H1 (cell line): ENCODE data around the gene SELENOF. TPM values are rescaled to one million over a fixed set of nuclear protein-coding genes. Genes with fewer than 3 reads are reported as not detected.
A peak's percentile ranks its signal among the peaks of the same experiment; 100 is the strongest.

ENCODE experiments used
- CTCF ChIA-PET: fragments of 300-600 bp; sonication (Branson Sonifier 250); formaldehyde crosslinking; loops from one replicate; lab custom pipeline; 2021; ENCODE audit not compliant: partially characterized antibody; lab: Charles Lee
- POLR2A ChIA-PET: fragments of 300-600 bp; sonication (Branson Sonifier 250); formaldehyde crosslinking; loops from one replicate; lab custom pipeline; 2021; ENCODE audit warnings: inconsistent platforms; ENCODE audit not compliant: partially characterized antibody; lab: Charles Lee
- DNase-seq, 2 experiments: peaks; one replicate each; pipeline versions ENCODE4 v3.0.0 to v3.0.0-alpha.2; 2010 to 2022; ENCODE audit warnings: low spot score in 2 of 2, low read depth in 1 of 2, mixed read lengths in 1 of 2
- FAIRE-seq: peaks from 2 replicates; lab custom pipeline; 2011; peaks lifted over from hg19 to GRCh38; lab: Jason Lieb, UNC
- H2AFZ ChIP-seq: 2 replicates; pipeline ENCODE4 v1.8.1; 2012; ENCODE audit warnings: low read length, inconsistent platforms
- H2AK5ac ChIP-seq: 2 replicates; pipeline ENCODE4 v1.6.1; 2013; ENCODE audit warnings: low read depth, low read length
- H2BK120ac ChIP-seq: replicated peaks from 2 replicates; pipeline ENCODE3; 2013; ENCODE audit warnings: low read depth, low read length, inconsistent platforms
- H2BK12ac ChIP-seq: 2 replicates; pipeline ENCODE4 v1.6.1; 2013; ENCODE audit warnings: low read depth, low read length
- H2BK15ac ChIP-seq: 2 replicates; pipeline ENCODE4 v1.6.1; 2013; ENCODE audit warnings: low read length
- H2BK20ac ChIP-seq: 2 replicates; pipeline ENCODE4 v1.6.1; 2013; ENCODE audit warnings: low read length
- H2BK5ac ChIP-seq: 2 replicates; pipeline ENCODE4 v1.6.1; 2013; ENCODE audit warnings: low read depth, low read length
- H3K14ac ChIP-seq: 2 replicates; pipeline ENCODE4 v1.6.1; 2013; ENCODE audit warnings: inconsistent platforms; ENCODE audit not compliant: insufficient read length
- H3K18ac ChIP-seq: 2 replicates; pipeline ENCODE4 v1.6.1; 2013; ENCODE audit warnings: low read length; ENCODE audit errors: extremely low read depth
- H3K23ac ChIP-seq: 2 replicates; pipeline ENCODE4 v1.6.1; 2013; ENCODE audit warnings: inconsistent platforms; ENCODE audit not compliant: insufficient read length
- H3K23me2 ChIP-seq: 2 replicates; pipeline ENCODE4 v1.6.1; 2013; ENCODE audit warnings: low read depth, low read length
- H3K27ac ChIP-seq: 2 replicates; pipeline ENCODE4 v1.6.1; 2011; ENCODE audit warnings: low read depth, low read length, inconsistent platforms
- H3K27me3 ChIP-seq, 4 experiments: replicated peaks in 1 of 4; 1 replicate in 1 of 4; 2 replicates in 3 of 4; pipeline versions ENCODE4 v1.6.1 to v1.8.1; 2011 to 2013; ENCODE audit warnings: low read length in 3 of 4, mild to moderate bottlenecking in 3 of 4, inconsistent platforms in 2 of 4, mixed read lengths in 2 of 4, moderate library complexity in 1 of 4; ENCODE audit not compliant: control insufficient read depth in 3 of 4, insufficient read depth in 3 of 4; ENCODE audit errors: extremely low read depth in 1 of 4
- H3K36me3 ChIP-seq, 4 experiments: 2 replicates each; pipeline versions ENCODE4 v1.6.1 to v1.8.1; 2011 to 2013; ENCODE audit warnings: mild to moderate bottlenecking in 4 of 4, low read length in 3 of 4, moderate library complexity in 2 of 4, control low read depth in 1 of 4, inconsistent platforms in 1 of 4; ENCODE audit not compliant: insufficient read depth in 4 of 4, control insufficient read depth in 2 of 4
- H3K4ac ChIP-seq: replicated peaks from 2 replicates; pipeline ENCODE3; 2013; ENCODE audit warnings: low read length, low read depth, mixed read lengths, inconsistent platforms; ENCODE audit not compliant: insufficient read length
- H3K4me1 ChIP-seq, 4 experiments: replicated peaks in 1 of 4; 1 replicate in 1 of 4; 2 replicates in 3 of 4; pipeline versions ENCODE4 v1.6.1 to v1.8.1; 2011 to 2013; ENCODE audit warnings: low read length in 3 of 4, inconsistent platforms in 2 of 4, mixed read lengths in 1 of 4; ENCODE audit not compliant: insufficient read depth in 4 of 4, control insufficient read depth in 3 of 4
- H3K4me2 ChIP-seq, 2 experiments: 2 replicates each; pipeline versions ENCODE4 v1.6.1 to v1.8.1; 2011 to 2013; ENCODE audit warnings: low read depth in 2 of 2, low read length in 2 of 2, control low read depth in 1 of 2, inconsistent platforms in 1 of 2, mild to moderate bottlenecking in 1 of 2; ENCODE audit not compliant: insufficient read depth in 1 of 2
- H3K4me3 ChIP-seq, 4 experiments: fragments of 200-600, 300-600 bp in 1 of 4; sonication (generic), shearing (Covaris generic), sonication (Bioruptor Twin) in 1 of 4; 2 replicates each; pipeline versions ENCODE4 v1.5.1 to v1.8.1; 2011 to 2016; ENCODE audit warnings: low read length in 4 of 4, low read depth in 3 of 4, control low read depth in 2 of 4, inconsistent platforms in 2 of 4, mild to moderate bottlenecking in 2 of 4, mixed read lengths in 1 of 4, moderate library complexity in 1 of 4; ENCODE audit not compliant: insufficient read depth in 2 of 4; ENCODE audit errors: extremely low read depth in 1 of 4
- H3K56ac ChIP-seq: replicated peaks from 2 replicates; pipeline ENCODE3; 2013; ENCODE audit warnings: low read depth, mild to moderate bottlenecking, mixed read lengths, low read length, inconsistent platforms; ENCODE audit not compliant: insufficient read length
- H3K79me1 ChIP-seq: 2 replicates; pipeline ENCODE4 v1.6.1; 2013; ENCODE audit warnings: low read depth, low read length, control low read depth
- H3K79me2 ChIP-seq, 2 experiments: 2 replicates each; pipeline versions ENCODE4 v1.6.1 to v1.8.1; 2012 to 2013; ENCODE audit warnings: low read length in 2 of 2, mild to moderate bottlenecking in 2 of 2, inconsistent platforms in 1 of 2; ENCODE audit not compliant: insufficient read depth in 2 of 2, control insufficient read depth in 1 of 2
- H3K9ac ChIP-seq, 4 experiments: replicated peaks in 1 of 4; 1 replicate in 1 of 4; 2 replicates in 3 of 4; pipeline versions ENCODE4 v1.6.1 to v1.8.1; 2011 to 2013; ENCODE audit warnings: low read depth in 3 of 4, low read length in 3 of 4, control low read depth in 2 of 4, mild to moderate bottlenecking in 2 of 4, moderate library complexity in 2 of 4, inconsistent platforms in 1 of 4; ENCODE audit errors: extremely low read depth in 1 of 4
- H3K9me3 ChIP-seq, 2 experiments: 2 replicates each; pipeline versions ENCODE4 v1.6.1 to v1.8.1; 2012 to 2013; ENCODE audit warnings: mild to moderate bottlenecking in 2 of 2, moderate library complexity in 2 of 2, control low read depth in 1 of 2, inconsistent platforms in 1 of 2, low read depth in 1 of 2, low read length in 1 of 2, mixed read lengths in 1 of 2; ENCODE audit not compliant: insufficient read depth in 2 of 2
- H4K20me1 ChIP-seq, 2 experiments: replicated peaks in 1 of 2; 2 replicates each; pipeline versions ENCODE3 to v1.8.1; 2011 to 2013; ENCODE audit warnings: inconsistent platforms in 2 of 2, low read length in 2 of 2, mild to moderate bottlenecking in 1 of 2; ENCODE audit not compliant: insufficient read depth in 2 of 2, control insufficient read depth in 1 of 2
- H4K5ac ChIP-seq: 2 replicates; pipeline ENCODE4 v1.6.1; 2013; ENCODE audit warnings: low read length, low read depth, mixed read lengths, inconsistent platforms; ENCODE audit not compliant: insufficient read length
- H4K8ac ChIP-seq: 2 replicates; pipeline ENCODE4 v1.8.0; 2013; ENCODE audit warnings: mild to moderate bottlenecking, moderate library complexity, low read length, inconsistent platforms; ENCODE audit not compliant: insufficient read depth; ENCODE audit errors: extremely low read depth
- H4K91ac ChIP-seq: replicated peaks from 2 replicates; pipeline ENCODE3; 2013; ENCODE audit warnings: low read length, mixed read lengths, inconsistent platforms; ENCODE audit not compliant: insufficient read length
- BCL11A ChIP-seq, 2 experiments: IDR thresholded peaks; one replicate each; pipeline ENCODE4 v1.6.1; 2011; ENCODE audit warnings: low read depth in 2 of 2, low read length in 2 of 2, mild to moderate bottlenecking in 2 of 2
- HDAC2 ChIP-seq, 2 experiments: fragments of 300-600 bp in 1 of 2; sonication (generic) in 1 of 2; IDR thresholded peaks; 2 replicates each; pipeline ENCODE4 v1.6.1; 2011 to 2012; ENCODE audit warnings: low read depth in 2 of 2, low read length in 2 of 2, mild to moderate bottlenecking in 2 of 2, moderate library complexity in 2 of 2, borderline replicate concordance in 1 of 2, inconsistent platforms in 1 of 2
- WGBS, 2 experiments: shearing (Covaris generic) in 1 of 2; methylation state at CpG; one replicate each; pipeline versions ENCODE4 v1.1.6 to v1.1.7; 2013 to 2015; ENCODE audit warnings: low lambda C conversion rate in 2 of 2, mixed read lengths in 2 of 2, inconsistent platforms in 1 of 2, low coverage in 1 of 2, missing lambda C conversion rate in 1 of 2; ENCODE audit not compliant: insufficient replicate concordance in 2 of 2, insufficient coverage in 1 of 2, insufficient read length in 1 of 2; ENCODE audit errors: extremely low coverage in 1 of 2, missing lambda C conversion rate in 1 of 2; 5-methylcytosine and 5-hydroxymethylcytosine counted together
- polyA plus RNA-seq, 7 experiments: library from polyadenylated mRNA; depleted of rRNA in 3 of 7; stranded (reverse) in 5 of 7; unstranded in 2 of 7; fragments of >200 nt in 5 of 7; fragments of 200-250 nt in 2 of 7; gene quantifications; 1 replicate in 5 of 7; 2 replicates in 1 of 7; 4 replicates in 1 of 7; pipeline versions ENCODE4 v1.2.1 to v1.2.3, GENCODE V29; 2011 to 2013; ENCODE audit warnings: missing spikeins in 2 of 7, mixed read lengths in 2 of 7
- total RNA-seq: library from RNA; stranded (reverse); fragmentation: NEBNext Ultra II Directional; extraction: Animal tissue kit (Norgen Biotek cat#: 25700); gene quantifications from 2 replicates; pipeline ENCODE4 v1.2.1, GENCODE V29; 2021
- TF ChIP-seq, protein P1 (sequence below): IDR thresholded peaks from 2 replicates; pipeline ENCODE4 v1.6.1; 2012; ENCODE audit warnings: inconsistent platforms

Gene SELENOF
- total and polyA plus RNA-seq, 2 of the 8 experiments (the other 6 are each of a cell fraction or from before 2014, with no cell fraction given) = 70.7 to 163 TPM

DNA sequence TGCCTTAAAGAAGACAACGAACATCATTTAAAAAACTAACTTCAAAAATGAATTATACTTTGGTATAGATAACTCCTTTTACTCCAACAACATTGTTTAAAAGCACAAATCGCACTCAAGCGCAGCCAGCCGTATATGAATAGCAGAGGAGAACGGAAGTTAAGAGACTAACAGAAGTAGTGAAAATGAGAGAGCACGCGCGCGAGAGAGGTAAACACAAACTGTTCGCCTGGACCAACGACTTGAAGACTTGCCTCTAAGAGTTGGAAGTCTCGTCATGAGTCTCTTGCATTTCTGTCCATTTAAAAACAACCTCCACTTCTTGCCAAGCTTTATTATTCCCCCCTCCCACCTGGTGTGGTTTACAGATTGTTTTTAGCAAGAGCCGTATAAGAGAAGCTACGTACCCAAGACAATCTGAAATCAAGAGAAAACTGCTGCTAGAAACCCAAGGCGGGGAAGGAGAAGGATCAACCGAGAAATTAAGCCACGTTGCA, 479 bp downstream of the SELENOF start:
- H2AFZ ChIP-seq = peak overlapping the region; percentile 94; the same call in 1 of the 2 replicates
- DNase-seq = no peak

More for the DNA sequence above, 479 bp downstream of the SELENOF start:
- peak overlapping the region; percentile 13 for H3K56ac ChIP-seq
- H2BK5ac ChIP-seq = peak overlapping the region; percentile 99
- peak overlapping the region; percentile 17 for H3K4ac ChIP-seq
- peaks cover 4 to 7% of the 10 kb centered on the region in 2 experiments for H4K20me1 ChIP-seq
- peak overlapping the region; percentile 98 to 100 (median 99) for H3K9ac ChIP-seq
- H3K23ac ChIP-seq = no peak overlapping the region
- H3K23me2 ChIP-seq = no peaks in the 10 kb centered on the region
- FAIRE-seq = no peak
- peak overlapping the region; percentile 99; the same call in 1 of the 2 replicates for H4K8ac ChIP-seq
- H2BK12ac ChIP-seq = peak overlapping the region; percentile 94; the same call in 1 of the 2 replicates
- H4K91ac ChIP-seq = peak overlapping the region; percentile 69
- peak overlapping the region; percentile 83 to 99 (median 98) for H3K4me3 ChIP-seq
- peak overlapping the region; percentile 96 for H3K27ac ChIP-seq
- ChIA-PET POLR2A (interaction anchor here (0.7 to 5.1 kb wide), 14 partner anchors 9 to 208 kb away, joined by 3 to 49 read pairs (median 6); partner anchors contain the start of gene SH3GLB1), CTCF (interaction anchor here (1.3 to 1.4 kb wide), 2 partner anchors 23 to 100 kb away, joined by 3 read pairs; no protein-coding TSS in a partner anchor)
- peak overlapping the region; percentile 69 to 74 for H3K4me2 ChIP-seq
- peaks cover 0 to 3% (median 2%) of the 10 kb centered on the region in 4 experiments; a peak in 3 of 7 replicates for H3K4me1 ChIP-seq
- peak overlapping the region; percentile 97 for H4K5ac ChIP-seq
- peak overlapping the region; percentile 89; the same call in 1 of the 2 replicates for H3K18ac ChIP-seq
- WGBS, 2 experiments = 0% methylated on average over 17 of the region's 17 CpGs; no CpG with 5 or more reads in 1 of the 2 experiments
- H3K9me3 ChIP-seq = no peaks in the 10 kb centered on the region
- H2BK120ac ChIP-seq = no peak overlapping the region
- TF ChIP-seq, protein P1, sequence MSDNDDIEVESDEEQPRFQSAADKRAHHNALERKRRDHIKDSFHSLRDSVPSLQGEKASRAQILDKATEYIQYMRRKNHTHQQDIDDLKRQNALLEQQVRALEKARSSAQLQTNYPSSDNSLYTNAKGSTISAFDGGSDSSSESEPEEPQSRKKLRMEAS = peak; percentile 1; the same call in 1 of the 2 replicates
- TF ChIP-seq BCL11A (IDR thresholded peaks at IDR 0.05; ENCODE audit: low read depth in 2 of 2, low read length in 2 of 2) = no peak
- TF ChIP-seq HDAC2 (IDR thresholded peaks at IDR 0.05; ENCODE audit: borderline replicate concordance in 1 of 2, low read depth in 2 of 2, low read length in 2 of 2) = 0 out of 4 replicates have a peak, but pooled peaks of 1 of the 2 experiments have one; percentile 58
- H3K79me1 ChIP-seq = no peaks in the 10 kb centered on the region
- no peak overlapping the region for H2BK20ac ChIP-seq
- H3K36me3 ChIP-seq = peaks cover 0 to 3% (median 1%) of the 10 kb centered on the region in 4 experiments; a peak in 1 of 8 replicates
- no peaks in the 10 kb centered on the region for H3K27me3 ChIP-seq
- peak overlapping the region; percentile 97; the same call in 1 of the 2 replicates for H2BK15ac ChIP-seq
- no peak overlapping the region for H3K14ac ChIP-seq
- peaks cover 37 to 90% of the 10 kb centered on the region in 2 experiments for H3K79me2 ChIP-seq
- peak overlapping the region; percentile 84; the same call in 1 of the 2 replicates for H2AK5ac ChIP-seq
